Tibial nerve (tissue), 4 donors: ENCODE measurements around the gene DGKQ. TPM values are rescaled to one million over a fixed set of nuclear protein-coding genes. Genes with fewer than 3 reads are reported as not detected.

ENCODE experiments used
- DNase-seq, 2 donors: peaks; one replicate each; pipeline ENCODE4 v3.0.0-alpha.2; 2019; ENCODE audit warnings: low spot score in 2 of 2
- H3K27ac ChIP-seq, 4 donors: fragments of 200-600 bp; sonication (generic) in 3 of 4; one replicate each; pipeline ENCODE4 v1.5.1; 2017 to 2019; ENCODE audit warnings: mild to moderate bottlenecking in 1 of 4
- H3K27me3 ChIP-seq, 2 donors: fragments of 200-600 bp; sonication (generic) in 1 of 2; one replicate each; pipeline versions ENCODE4 v1.5.1 to v1.6.0; 2017 to 2019
- H3K36me3 ChIP-seq, 3 donors: fragments of 200-600 bp; sonication (generic); one replicate each; pipeline ENCODE4 v1.5.1; 2018 to 2019
- H3K4me1 ChIP-seq, 4 donors: fragments of 200-600 bp; sonication (generic) in 3 of 4; one replicate each; pipeline ENCODE4 v1.5.1; 2017 to 2019
- H3K4me3 ChIP-seq, 4 donors: fragments of 200-600 bp; sonication (generic) in 3 of 4; one replicate each; pipeline ENCODE4 v1.5.1; 2017 to 2019; ENCODE audit warnings: mild to moderate bottlenecking in 1 of 4, moderate library complexity in 1 of 4
- H3K9me3 ChIP-seq, 4 donors: fragments of 200-600 bp; sonication (generic) in 3 of 4; one replicate each; pipeline ENCODE4 v1.5.1; 2017 to 2019
- EP300 ChIP-seq, 2 donors: sonication (generic); formaldehyde crosslinking; IDR thresholded peaks; one replicate each; pipeline ENCODE4 v1.6.1; 2017; ENCODE audit warnings: antibody characterized with exemption in 2 of 2, mild to moderate bottlenecking in 1 of 2
- POLR2A ChIP-seq, 2 donors: fragments of 450-650 bp; IDR thresholded peaks; one replicate each; pipeline ENCODE4 v1.6.1; 2017; ENCODE audit warnings: antibody characterized with exemption in 2 of 2, mild to moderate bottlenecking in 2 of 2, moderate library complexity in 2 of 2
- WGBS, 2 donors: methylation state at CpG; one replicate each; pipeline ENCODE4 v1.1.5; 2018; 5-methylcytosine and 5-hydroxymethylcytosine counted together
- total RNA-seq, 4 donors: library from RNA; depleted of rRNA; stranded (reverse); fragments of >200 nt; gene quantifications; one replicate each; pipeline ENCODE4 v1.1.0, GENCODE V29; 2016
- TF ChIP-seq, protein P1 (sequence below), 5 experiments: fragments of 200-600 bp in 3 of 5; fragments of 450-650 bp in 2 of 5; sonication (generic) in 3 of 5; IDR thresholded peaks; one replicate each; pipeline ENCODE4 v1.5.1; 2016 to 2019; ENCODE audit warnings: antibody characterized with exemption in 5 of 5, mild to moderate bottlenecking in 3 of 5, moderate library complexity in 2 of 5

DGKQ gene
- total RNA-seq, 4 donors from 2014 or later, result 9.0 to 23.4 (median 13.6) TPM

DNA sequence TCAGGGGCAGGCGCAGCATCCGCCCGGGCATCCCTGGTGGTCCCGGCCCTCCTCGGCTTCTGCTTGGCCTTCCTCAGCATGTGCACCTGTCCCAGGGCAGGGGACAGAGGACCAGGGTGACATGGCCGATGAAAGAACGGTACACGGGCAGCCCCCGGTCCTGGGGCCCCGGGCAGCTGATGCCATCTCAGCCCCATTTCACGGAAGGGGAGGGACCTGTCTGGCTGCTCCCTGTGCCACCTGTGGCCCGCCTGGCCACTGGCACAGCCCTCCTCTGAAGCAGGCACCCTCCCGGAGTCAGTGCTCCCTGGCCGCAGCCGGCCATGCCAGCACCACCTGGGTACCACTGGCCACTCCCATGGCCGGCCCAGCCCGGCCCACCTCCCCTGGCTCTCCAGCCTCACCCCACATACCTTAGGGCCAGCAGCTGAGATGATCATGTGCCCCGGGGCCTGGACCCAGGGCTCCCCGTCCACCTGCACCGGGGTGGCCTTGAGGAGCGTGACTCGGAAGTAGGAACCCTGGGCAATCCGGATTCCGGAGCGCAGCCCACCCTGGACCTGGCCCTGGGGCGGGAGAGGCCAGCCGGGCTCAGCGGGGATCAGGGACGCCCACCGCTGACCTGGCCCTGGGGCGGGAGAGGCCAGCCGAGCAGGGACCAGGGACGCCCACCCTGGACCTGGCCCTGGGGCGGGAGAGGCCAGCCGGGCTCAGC is 12.6 kb downstream of the DGKQ start:
- Histone ChIP-seq H3K27ac (no peak overlapping the region), H3K9me3 (no peaks in the 10 kb centered on the region), H3K36me3 (peaks cover 0 to 100% (median 0%) of the 10 kb centered on the region in 3 donors), H3K27me3 (no peaks in the 10 kb centered on the region), H3K4me1 (no peaks in the 10 kb centered on the region), H3K4me3 (no peak overlapping the region)
- WGBS, 2 donors, result 88 to 90% methylated on average over 28 to 34 of the region's 35 CpGs
- TF ChIP-seq POLR2A (IDR thresholded peaks at IDR 0.05), result no peak
- no peak for DNase-seq

GRCh38 chr4:960140-960635 is 13.2 kb downstream of the DGKQ start:
- H3K27me3 ChIP-seq, result no peaks in the 10 kb centered on the region
- H3K36me3 ChIP-seq, result peaks cover 0 to 100% (median 0%) of the 10 kb centered on the region in 3 donors
- no peaks in the 10 kb centered on the region for H3K4me1 ChIP-seq
- H3K4me3 ChIP-seq, result no peak overlapping the region
- TF ChIP-seq EP300 (IDR thresholded peaks at IDR 0.05) (no peak), POLR2A (IDR thresholded peaks at IDR 0.05) (no peak)
- TF ChIP-seq, protein P1, sequence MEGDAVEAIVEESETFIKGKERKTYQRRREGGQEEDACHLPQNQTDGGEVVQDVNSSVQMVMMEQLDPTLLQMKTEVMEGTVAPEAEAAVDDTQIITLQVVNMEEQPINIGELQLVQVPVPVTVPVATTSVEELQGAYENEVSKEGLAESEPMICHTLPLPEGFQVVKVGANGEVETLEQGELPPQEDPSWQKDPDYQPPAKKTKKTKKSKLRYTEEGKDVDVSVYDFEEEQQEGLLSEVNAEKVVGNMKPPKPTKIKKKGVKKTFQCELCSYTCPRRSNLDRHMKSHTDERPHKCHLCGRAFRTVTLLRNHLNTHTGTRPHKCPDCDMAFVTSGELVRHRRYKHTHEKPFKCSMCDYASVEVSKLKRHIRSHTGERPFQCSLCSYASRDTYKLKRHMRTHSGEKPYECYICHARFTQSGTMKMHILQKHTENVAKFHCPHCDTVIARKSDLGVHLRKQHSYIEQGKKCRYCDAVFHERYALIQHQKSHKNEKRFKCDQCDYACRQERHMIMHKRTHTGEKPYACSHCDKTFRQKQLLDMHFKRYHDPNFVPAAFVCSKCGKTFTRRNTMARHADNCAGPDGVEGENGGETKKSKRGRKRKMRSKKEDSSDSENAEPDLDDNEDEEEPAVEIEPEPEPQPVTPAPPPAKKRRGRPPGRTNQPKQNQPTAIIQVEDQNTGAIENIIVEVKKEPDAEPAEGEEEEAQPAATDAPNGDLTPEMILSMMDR (IDR thresholded peaks at IDR 0.05), result no peak
- H3K27ac ChIP-seq, result no peak overlapping the region
- DNase-seq, result no peak
- H3K9me3 ChIP-seq, result no peaks in the 10 kb centered on the region
- 86 to 88% methylated on average over 8 to 15 of the region's 16 CpGs for WGBS, 2 donors

DNA sequence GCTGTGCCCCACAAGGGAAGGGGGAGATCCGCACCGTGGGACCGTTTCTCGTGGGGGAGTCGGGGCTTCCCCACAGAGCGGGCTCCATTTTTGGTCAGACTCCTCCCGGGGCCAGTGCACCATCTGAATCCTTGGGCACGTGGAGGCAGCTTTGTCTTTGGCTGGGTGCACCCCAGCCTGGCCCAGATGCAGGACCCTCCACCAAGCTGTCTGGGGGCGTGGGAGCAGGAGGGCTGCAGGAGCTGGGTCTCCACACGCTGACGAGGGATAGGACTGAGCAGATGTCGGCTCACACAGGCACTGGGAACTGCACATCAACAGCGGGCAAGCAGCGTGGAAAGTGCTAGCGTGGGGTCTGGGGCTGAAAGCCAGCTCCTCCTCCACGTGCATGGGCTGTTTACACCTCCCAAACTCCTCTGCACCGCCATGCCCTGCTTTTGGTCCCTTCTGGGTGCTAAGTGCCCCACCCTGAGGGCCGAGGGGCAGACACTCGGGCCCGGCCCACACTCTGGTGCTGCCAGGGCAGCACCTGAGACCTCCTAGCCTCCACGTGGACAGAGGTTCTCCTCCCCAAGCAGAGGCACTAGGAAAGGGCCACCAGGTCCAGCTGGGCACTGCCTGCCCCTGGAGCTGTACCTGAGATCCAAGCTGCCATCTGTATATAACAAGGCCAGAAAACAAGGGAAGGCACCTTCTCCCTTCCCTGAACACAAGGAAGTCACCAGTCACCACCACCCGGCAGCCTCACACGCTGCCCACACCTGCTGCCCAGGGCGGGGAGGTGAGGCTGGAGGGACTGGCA is 13.8 kb downstream of the DGKQ start:
- H3K27me3 ChIP-seq, result no peaks in the 10 kb centered on the region
- no peaks in the 10 kb centered on the region for H3K4me1 ChIP-seq
- H3K36me3 ChIP-seq, result peaks cover 0 to 100% (median 0%) of the 10 kb centered on the region in 3 donors
- no peak overlapping the region for H3K4me3 ChIP-seq
- 74 to 77% methylated on average over 21 to 24 of the region's 24 CpGs for WGBS, 2 donors
- no peak for TF ChIP-seq EP300 (IDR thresholded peaks at IDR 0.05)
- no peak for TF ChIP-seq POLR2A (IDR thresholded peaks at IDR 0.05)
- TF ChIP-seq, protein P1 (IDR thresholded peaks at IDR 0.05), result no peak
- H3K27ac ChIP-seq, result no peak overlapping the region
- DNase-seq, result no peak
- no peaks in the 10 kb centered on the region for H3K9me3 ChIP-seq

GRCh38 chr4:958696-959337 is 14.6 kb downstream of the DGKQ start:
- TF ChIP-seq, protein P1 (IDR thresholded peaks at IDR 0.05), result no peak
- no peak for TF ChIP-seq POLR2A (IDR thresholded peaks at IDR 0.05)
- no peak for TF ChIP-seq EP300 (IDR thresholded peaks at IDR 0.05)
- DNase-seq, result no peak
- Histone ChIP-seq H3K36me3 (peaks cover 0 to 100% (median 0%) of the 10 kb centered on the region in 3 donors), H3K27ac (no peak overlapping the region), H3K4me3 (no peak overlapping the region), H3K9me3 (no peaks in the 10 kb centered on the region), H3K4me1 (no peaks in the 10 kb centered on the region), H3K27me3 (no peaks in the 10 kb centered on the region)
- 75 to 76% methylated on average over 17 of the region's 17 CpGs for WGBS, 2 donors

DNA sequence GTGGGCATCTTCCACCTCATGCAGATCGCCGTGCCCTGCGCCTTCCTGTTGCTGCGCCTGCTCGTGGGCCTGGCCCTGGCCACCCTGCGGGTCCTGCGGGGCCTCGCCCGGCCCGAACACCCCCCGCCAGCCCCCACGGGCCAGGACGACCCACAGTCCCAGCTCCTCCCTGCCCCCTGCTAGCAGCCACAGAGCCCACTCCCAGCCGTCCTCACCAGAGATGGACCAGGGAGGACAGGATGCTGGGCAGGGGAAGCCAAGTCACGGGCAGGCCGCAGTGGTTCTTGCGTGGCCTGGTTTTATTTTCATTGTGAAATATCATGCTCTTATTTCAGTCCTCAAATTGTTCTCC is 15.1 kb downstream of the DGKQ start:
- WGBS, 2 donors, result 83 to 88% methylated on average over 3 to 13 of the region's 17 CpGs
- H3K9me3 ChIP-seq, result no peaks in the 10 kb centered on the region
- no peak overlapping the region for H3K4me3 ChIP-seq
- DNase-seq, result no peak
- no peak for TF ChIP-seq POLR2A (IDR thresholded peaks at IDR 0.05)
- TF ChIP-seq, protein P1 (IDR thresholded peaks at IDR 0.05), result no peak
- no peak for TF ChIP-seq EP300 (IDR thresholded peaks at IDR 0.05)
- H3K27ac ChIP-seq, result no peak overlapping the region
- H3K27me3 ChIP-seq, result no peaks in the 10 kb centered on the region
- H3K36me3 ChIP-seq, result peaks cover 0 to 100% (median 0%) of the 10 kb centered on the region in 3 donors
- no peaks in the 10 kb centered on the region for H3K4me1 ChIP-seq
